Liver (tissue), 9 donors: Measurements from ENCODE around the gene EXTL1. TPM values are rescaled to one million over a fixed set of nuclear protein-coding genes. Genes with fewer than 3 reads are reported as not detected.

ENCODE experiments used
- DNase-seq: peaks from one replicate; pipeline ENCODE4 v3.0.0-alpha.2; 2017; ENCODE audit warnings: low spot score
- H3K27ac ChIP-seq, 2 donors: one replicate each; pipeline ENCODE4 v1.7.0; 2013; ENCODE audit warnings: inconsistent platforms in 2 of 2, low read length in 2 of 2, control low read depth in 1 of 2, low read depth in 1 of 2, mild to moderate bottlenecking in 1 of 2
- H3K27me3 ChIP-seq, 4 donors: one replicate each; pipeline versions ENCODE4 v1.6.1 to v1.7.0; 2013; ENCODE audit warnings: low read length in 3 of 4, inconsistent platforms in 1 of 4, mild to moderate bottlenecking in 1 of 4, moderate library complexity in 1 of 4; ENCODE audit not compliant: control insufficient read depth in 4 of 4, insufficient read depth in 4 of 4
- H3K36me3 ChIP-seq, 4 donors: one replicate each; pipeline versions ENCODE4 v1.6.1 to v1.7.0; 2013; ENCODE audit warnings: low read length in 3 of 4, mild to moderate bottlenecking in 3 of 4, low read depth in 1 of 4, moderate library complexity in 1 of 4; ENCODE audit not compliant: control insufficient read depth in 4 of 4, insufficient read depth in 3 of 4
- H3K4me1 ChIP-seq, 4 donors: one replicate each; pipeline versions ENCODE4 v1.6.1 to v1.7.0; 2013; ENCODE audit warnings: low read length in 3 of 4, mild to moderate bottlenecking in 3 of 4, moderate library complexity in 1 of 4; ENCODE audit not compliant: control insufficient read depth in 4 of 4, insufficient read depth in 4 of 4
- H3K4me3 ChIP-seq, 3 donors: one replicate each; pipeline versions ENCODE4 v1.6.1 to v1.7.0; 2013; ENCODE audit warnings: low read length in 3 of 3, control low read depth in 1 of 3, low read depth in 1 of 3, mild to moderate bottlenecking in 1 of 3
- H3K9ac ChIP-seq, 2 donors: one replicate each; pipeline ENCODE4 v1.7.0; 2013; ENCODE audit warnings: low read length in 2 of 2, mild to moderate bottlenecking in 2 of 2, moderate library complexity in 2 of 2, control low read depth in 1 of 2, low read depth in 1 of 2
- H3K9me3 ChIP-seq, 4 donors: one replicate each; pipeline versions ENCODE4 v1.6.1 to v1.7.0; 2013; ENCODE audit warnings: low read length in 3 of 4; ENCODE audit not compliant: control insufficient read depth in 4 of 4
- EGR1 ChIP-seq, 2 donors: IDR thresholded peaks; 2 replicates each; pipeline ENCODE4 v1.6.1; 2016 to 2018; ENCODE audit warnings: antibody characterized with exemption in 2 of 2, low read depth in 2 of 2
- FOXA1 ChIP-seq: IDR thresholded peaks from 2 replicates; pipeline ENCODE4 v1.6.1; 2016; ENCODE audit warnings: antibody characterized with exemption
- FOXA2 ChIP-seq: IDR thresholded peaks from 2 replicates; pipeline ENCODE4 v1.6.1; 2016; ENCODE audit warnings: antibody characterized with exemption
- GABPA ChIP-seq, 2 donors: IDR thresholded peaks in 1 of 2; conservative IDR thresholded peaks in 1 of 2; 2 replicates each; pipeline ENCODE4 v1.6.1; 2016; ENCODE audit warnings: antibody characterized with exemption in 2 of 2, mild to moderate bottlenecking in 1 of 2, moderate library complexity in 1 of 2
- HNF4G ChIP-seq: IDR thresholded peaks from 2 replicates; pipeline ENCODE4 v1.6.1; 2016; ENCODE audit warnings: antibody characterized with exemption
- JUND ChIP-seq, 2 donors: IDR thresholded peaks; 2 replicates each; pipeline ENCODE4 v1.6.1; 2016; ENCODE audit warnings: antibody characterized with exemption in 2 of 2
- MAX ChIP-seq: IDR thresholded peaks from 2 replicates; pipeline ENCODE4 v1.6.1; 2016; ENCODE audit warnings: antibody characterized with exemption
- REST ChIP-seq: IDR thresholded peaks from 2 replicates; pipeline ENCODE4 v1.6.1; 2016; ENCODE audit warnings: antibody characterized with exemption, mild to moderate bottlenecking
- SP1 ChIP-seq: IDR thresholded peaks from 2 replicates; pipeline ENCODE4 v1.6.1; 2018; ENCODE audit warnings: antibody characterized with exemption, mild to moderate bottlenecking
- TAF1 ChIP-seq: conservative IDR thresholded peaks from 2 replicates; pipeline ENCODE4 v1.6.1; 2016; ENCODE audit warnings: antibody characterized with exemption, mild to moderate bottlenecking
- YY1 ChIP-seq: IDR thresholded peaks from 2 replicates; pipeline ENCODE4 v1.6.1; 2016; ENCODE audit warnings: antibody characterized with exemption, mild to moderate bottlenecking
- WGBS: extraction: QIAGEN DNeasy Blood & Tissue Kit; methylation state at CpG from one replicate; pipeline ENCODE4 v1.1.7; 2013; 5-methylcytosine and 5-hydroxymethylcytosine counted together
- polyA plus RNA-seq, 2 donors: library from polyadenylated mRNA; stranded (reverse) in 1 of 2; unstranded in 1 of 2; fragments of 200-250 nt in 1 of 2; fragments of >200 nt in 1 of 2; fragmentation: Nextera tagmentation in 1 of 2; extraction: Ambion mirVana in 1 of 2; gene quantifications; one replicate each; pipeline versions ENCODE4 v1.2.1 to v1.2.3, GENCODE V29; 2013 to 2015
- total RNA-seq, 2 donors: library from RNA; depleted of rRNA; stranded (reverse); fragments of >200 nt; gene quantifications; one replicate each; pipeline ENCODE4 v1.2.3, GENCODE V29; 2014
- TF ChIP-seq, protein P1 (sequence below): IDR thresholded peaks from 2 replicates; pipeline ENCODE4 v1.6.1; 2016; ENCODE audit warnings: antibody characterized with exemption
- TF ChIP-seq, protein P2 (sequence below): IDR thresholded peaks from 2 replicates; pipeline ENCODE4 v1.6.1; 2016; ENCODE audit warnings: antibody characterized with exemption
- TF ChIP-seq, protein P3 (sequence below): fragments of 150-350 bp; IDR thresholded peaks from 2 replicates; pipeline ENCODE4 v1.5.1; 2017; ENCODE audit warnings: improper control_type of control experiment, low read depth, low read length; ENCODE audit not compliant: missing input control
- donor health status: healthy.
- donor health status: healthy.
- donor health status: healthy.
- donor health status: healthy.
- donor health status: healthy.

Gene EXTL1
- total and polyA plus RNA-seq, 4 donors, result under 0.01 TPM; not detected in 3

- TF ChIP-seq JUND (IDR thresholded peaks at IDR 0.05), result no peak
- no peak for TF ChIP-seq HNF4G
These were observed 4.5 kb upstream of the EXTL1 start (continued) for GRCh38 chr1:26016953-26017545.

DNA sequence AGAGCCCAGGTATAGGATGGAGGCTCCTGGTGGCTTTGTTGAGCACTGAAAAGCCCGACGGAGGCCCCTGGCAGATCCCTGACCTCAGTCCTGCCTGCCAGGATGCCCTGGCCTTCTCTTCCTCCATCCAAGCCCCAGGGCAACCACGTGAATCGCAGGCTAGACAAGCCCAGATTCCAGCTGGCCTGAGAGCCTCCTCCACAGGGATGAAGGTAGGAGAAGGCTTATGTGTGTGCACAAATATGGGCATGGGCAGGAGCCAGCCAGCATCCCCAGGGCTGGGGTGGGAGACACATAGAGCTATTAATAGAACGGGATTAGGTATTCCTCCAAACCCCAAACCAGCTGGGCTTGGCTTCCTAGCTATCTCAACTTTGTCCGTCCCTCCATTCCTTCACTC is 4.0 kb upstream of the EXTL1 start:
- no peaks in the 10 kb centered on the region for H3K27me3 ChIP-seq
- no peaks in the 10 kb centered on the region for H3K36me3 ChIP-seq
- TF ChIP-seq FOXA1 (no peak), GABPA (IDR thresholded peaks at IDR 0.05 in 1 of 2, conservative IDR thresholded peaks at IDR 0.05 in 1 of 2) (no peak), MAX (no peak), YY1 (no peak), TAF1 (no peak), SP1 (no peak), FOXA2 (no peak)
- TF ChIP-seq, protein P1, sequence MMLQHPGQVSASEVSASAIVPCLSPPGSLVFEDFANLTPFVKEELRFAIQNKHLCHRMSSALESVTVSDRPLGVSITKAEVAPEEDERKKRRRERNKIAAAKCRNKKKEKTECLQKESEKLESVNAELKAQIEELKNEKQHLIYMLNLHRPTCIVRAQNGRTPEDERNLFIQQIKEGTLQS, result no peak
- TF ChIP-seq, protein P2, sequence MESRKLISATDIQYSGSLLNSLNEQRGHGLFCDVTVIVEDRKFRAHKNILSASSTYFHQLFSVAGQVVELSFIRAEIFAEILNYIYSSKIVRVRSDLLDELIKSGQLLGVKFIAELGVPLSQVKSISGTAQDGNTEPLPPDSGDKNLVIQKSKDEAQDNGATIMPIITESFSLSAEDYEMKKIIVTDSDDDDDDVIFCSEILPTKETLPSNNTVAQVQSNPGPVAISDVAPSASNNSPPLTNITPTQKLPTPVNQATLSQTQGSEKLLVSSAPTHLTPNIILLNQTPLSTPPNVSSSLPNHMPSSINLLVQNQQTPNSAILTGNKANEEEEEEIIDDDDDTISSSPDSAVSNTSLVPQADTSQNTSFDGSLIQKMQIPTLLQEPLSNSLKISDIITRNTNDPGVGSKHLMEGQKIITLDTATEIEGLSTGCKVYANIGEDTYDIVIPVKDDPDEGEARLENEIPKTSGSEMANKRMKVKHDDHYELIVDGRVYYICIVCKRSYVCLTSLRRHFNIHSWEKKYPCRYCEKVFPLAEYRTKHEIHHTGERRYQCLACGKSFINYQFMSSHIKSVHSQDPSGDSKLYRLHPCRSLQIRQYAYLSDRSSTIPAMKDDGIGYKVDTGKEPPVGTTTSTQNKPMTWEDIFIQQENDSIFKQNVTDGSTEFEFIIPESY, result no peak
- TF ChIP-seq, protein P3, sequence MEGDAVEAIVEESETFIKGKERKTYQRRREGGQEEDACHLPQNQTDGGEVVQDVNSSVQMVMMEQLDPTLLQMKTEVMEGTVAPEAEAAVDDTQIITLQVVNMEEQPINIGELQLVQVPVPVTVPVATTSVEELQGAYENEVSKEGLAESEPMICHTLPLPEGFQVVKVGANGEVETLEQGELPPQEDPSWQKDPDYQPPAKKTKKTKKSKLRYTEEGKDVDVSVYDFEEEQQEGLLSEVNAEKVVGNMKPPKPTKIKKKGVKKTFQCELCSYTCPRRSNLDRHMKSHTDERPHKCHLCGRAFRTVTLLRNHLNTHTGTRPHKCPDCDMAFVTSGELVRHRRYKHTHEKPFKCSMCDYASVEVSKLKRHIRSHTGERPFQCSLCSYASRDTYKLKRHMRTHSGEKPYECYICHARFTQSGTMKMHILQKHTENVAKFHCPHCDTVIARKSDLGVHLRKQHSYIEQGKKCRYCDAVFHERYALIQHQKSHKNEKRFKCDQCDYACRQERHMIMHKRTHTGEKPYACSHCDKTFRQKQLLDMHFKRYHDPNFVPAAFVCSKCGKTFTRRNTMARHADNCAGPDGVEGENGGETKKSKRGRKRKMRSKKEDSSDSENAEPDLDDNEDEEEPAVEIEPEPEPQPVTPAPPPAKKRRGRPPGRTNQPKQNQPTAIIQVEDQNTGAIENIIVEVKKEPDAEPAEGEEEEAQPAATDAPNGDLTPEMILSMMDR, result no peak
- H3K4me1 ChIP-seq, result peaks cover 0 to 10% (median 2%) of the 10 kb centered on the region in 4 donors
- H3K9ac ChIP-seq, result no peak overlapping the region
- DNase-seq, result no peak
- no peak overlapping the region for H3K27ac ChIP-seq
- no peak overlapping the region for H3K4me3 ChIP-seq
- 78% methylated on average over 6 of the region's 6 CpGs for WGBS
- H3K9me3 ChIP-seq, result no peaks in the 10 kb centered on the region

- TF ChIP-seq FOXA1 (no peak), YY1 (no peak), REST (no peak), EGR1 (IDR thresholded peaks at IDR 0.05; ENCODE audit: low read depth in 2 of 2) (no peak), JUND (IDR thresholded peaks at IDR 0.05) (no peak)
- TF ChIP-seq, protein P1, result no peak
- no peaks in the 10 kb centered on the region for H3K27me3 ChIP-seq
- H3K4me3 ChIP-seq, result no peak overlapping the region
- 76% methylated on average over 8 of the region's 8 CpGs for WGBS
- no peaks in the 10 kb centered on the region for H3K36me3 ChIP-seq
- no peak for DNase-seq
- H3K9ac ChIP-seq, result no peak overlapping the region
- peaks cover 0 to 5% (median 0%) of the 10 kb centered on the region in 4 donors for H3K4me1 ChIP-seq
- H3K27ac ChIP-seq, result no peak overlapping the region
- no peaks in the 10 kb centered on the region for H3K9me3 ChIP-seq
These were observed 1.8 kb upstream of the EXTL1 start for GRCh38 chr1:26019641-26020315.
